Measurements from ENCODE around the gene PAFAH1B1. TPM values are rescaled to one million over a fixed set of nuclear protein-coding genes. Genes with fewer than 3 reads are reported as not detected.
"Not testable (repeated sequence)": the region's sequence is repeated elsewhere in the genome, so short reads cannot be mapped to it uniquely, and the experiment has no call there.

PAFAH1B1 gene
- total RNA-seq, 1 donor from 2014 or later, result 60.8 TPM

GRCh38 chr17:2672026-2672425 is 78.6 kb downstream of the PAFAH1B1 start:
- H3K4me3 ChIP-seq (ENCODE audit: low read depth, low read length), result no peak overlapping the region
- TF ChIP-seq CTCF (conservative IDR thresholded peaks at IDR 0.05; ENCODE audit: low read depth, low read length), result no peak
- DNase-seq (ENCODE audit: low read depth), result no peak

GRCh38 chr17:2679247-2679646 is 85.8 kb downstream of the PAFAH1B1 start:
- not testable (repeated sequence) for DNase-seq (ENCODE audit: low read depth); H3K4me3 ChIP-seq (ENCODE audit: low read depth, low read length)

DNA sequence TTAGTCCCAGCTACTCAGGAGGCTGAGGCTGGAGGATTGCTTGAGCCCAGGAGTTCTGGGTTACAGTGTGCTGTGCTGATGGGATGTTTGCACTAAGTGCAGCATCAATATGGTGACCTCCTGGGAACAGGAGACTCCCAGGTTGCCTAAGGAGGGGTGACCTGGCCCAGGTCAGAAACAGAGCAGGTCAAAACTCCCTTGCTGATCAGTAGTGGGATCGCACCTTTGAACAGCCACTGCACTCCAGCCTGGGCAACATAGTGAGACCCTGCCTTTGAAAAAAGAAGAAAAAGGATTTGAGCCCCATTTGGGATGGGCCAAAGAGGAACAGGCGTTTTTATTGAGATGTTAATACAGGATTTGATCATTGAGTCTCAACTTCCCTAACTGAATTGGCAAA is 87.5 kb downstream of the PAFAH1B1 start:
- no peak for DNase-seq (ENCODE audit: low read depth)
- no peak for TF ChIP-seq CTCF (conservative IDR thresholded peaks at IDR 0.05; ENCODE audit: low read depth, low read length)
- H3K4me3 ChIP-seq (ENCODE audit: low read depth, low read length), result no peak overlapping the region

GRCh38 chr17:2681650-2682049 is 88.2 kb downstream of the PAFAH1B1 start:
- DNase-seq (ENCODE audit: low read depth), result no peak
- TF ChIP-seq CTCF (conservative IDR thresholded peaks at IDR 0.05; ENCODE audit: low read depth, low read length), result no peak
- no peak overlapping the region for H3K4me3 ChIP-seq (ENCODE audit: low read depth, low read length)

DNA sequence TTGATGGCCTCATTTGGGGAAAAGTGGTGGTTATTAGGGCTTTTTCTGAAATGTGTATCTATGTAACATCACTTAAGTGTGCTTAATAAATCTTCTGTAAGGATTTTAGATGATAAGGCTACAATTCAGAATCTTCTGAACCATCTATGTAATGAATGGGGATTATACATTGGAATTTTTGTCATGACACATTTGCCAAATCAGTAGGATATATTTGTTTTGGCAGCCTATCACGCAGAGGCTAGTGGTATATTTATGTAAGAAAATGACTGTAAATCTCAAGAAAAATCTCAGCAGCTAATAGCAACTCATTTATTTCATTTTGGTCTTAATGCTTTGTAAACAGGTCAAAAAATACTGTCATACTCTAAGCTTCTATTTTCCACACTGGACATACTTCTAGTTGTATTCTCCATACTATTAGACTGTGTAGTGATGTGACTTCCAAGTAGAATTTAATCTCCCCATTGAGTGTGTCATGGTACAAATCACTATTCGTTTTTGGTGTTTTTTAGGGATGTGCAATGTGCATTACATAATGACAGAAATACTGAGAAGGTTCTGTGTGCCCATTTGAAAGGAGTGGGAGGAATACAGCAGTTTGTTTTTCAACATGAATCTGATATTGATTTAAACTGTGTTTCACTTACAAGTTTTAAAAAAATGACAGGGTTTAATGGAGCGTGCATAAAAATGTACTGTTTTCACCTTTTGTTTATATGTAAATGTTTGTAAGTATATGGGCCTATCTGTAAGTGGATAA is 88.9 kb downstream of the PAFAH1B1 start:
- no peak for DNase-seq (ENCODE audit: low read depth)
- no peak overlapping the region for H3K4me3 ChIP-seq (ENCODE audit: low read depth, low read length)
- no peak for TF ChIP-seq CTCF (conservative IDR thresholded peaks at IDR 0.05; ENCODE audit: low read depth, low read length)

DNA sequence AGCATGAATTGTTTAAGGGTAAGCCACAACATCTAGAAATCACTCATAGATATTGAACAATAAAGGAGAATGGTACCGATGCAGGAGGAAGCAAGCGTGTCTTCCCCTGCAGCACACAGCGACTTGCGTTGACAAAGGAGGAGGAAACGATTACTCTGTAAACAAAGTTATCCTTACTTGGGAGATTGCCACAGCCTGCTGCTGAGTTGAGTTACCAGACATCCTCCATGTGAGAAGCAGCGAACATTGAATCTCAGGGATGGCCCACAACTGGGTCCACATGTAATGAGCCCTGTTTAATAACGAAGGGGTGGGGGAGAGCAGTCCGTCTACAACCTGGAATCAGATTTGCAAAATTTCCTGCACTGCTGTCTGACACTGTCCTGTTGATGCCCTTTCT is 90.5 kb downstream of the PAFAH1B1 start:
- DNase-seq (ENCODE audit: low read depth), result no peak
- no peak for TF ChIP-seq CTCF (conservative IDR thresholded peaks at IDR 0.05; ENCODE audit: low read depth, low read length)
- no peak overlapping the region for H3K4me3 ChIP-seq (ENCODE audit: low read depth, low read length)

GRCh38 chr17:2684549-2684948 is 91.1 kb downstream of the PAFAH1B1 start:
- DNase-seq (ENCODE audit: low read depth), result no peak
- TF ChIP-seq CTCF (conservative IDR thresholded peaks at IDR 0.05; ENCODE audit: low read depth, low read length), result no peak
- H3K4me3 ChIP-seq (ENCODE audit: low read depth, low read length), result no peak overlapping the region

Measured in epithelial cell of proximal tubule (primary cell).